ENCODE results near the gene HNF1B.

HNF1B gene

DNA sequence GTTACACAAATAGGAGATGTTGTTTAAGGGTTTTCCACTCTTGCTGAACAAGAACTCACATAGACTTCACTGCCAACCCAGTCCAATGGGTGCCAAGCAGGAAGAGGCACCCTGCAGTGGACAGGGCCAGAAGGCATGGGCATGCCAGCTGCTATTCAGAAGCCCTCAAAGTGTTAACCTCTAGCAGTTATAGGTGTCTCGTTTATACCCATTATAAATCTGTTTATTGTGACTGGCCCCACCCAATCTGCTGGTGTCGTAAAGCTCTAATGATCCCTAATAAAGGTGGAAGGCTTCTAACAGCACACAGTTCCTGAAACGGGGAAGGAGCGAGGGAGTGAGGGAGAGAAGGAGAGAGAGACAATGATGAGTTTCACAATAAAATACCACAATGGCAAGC lies 23.9 kb downstream of the HNF1B start:
- no peaks in the 10 kb centered on the region for H3K36me3 ChIP-seq (ENCODE audit: control insufficient read depth, insufficient read depth, low read length)
- H3K4me3 ChIP-seq (replicated peaks; ENCODE audit: low read depth, low read length), result no peak overlapping the region
- H3K27me3 ChIP-seq (replicated peaks; ENCODE audit: control insufficient read depth, insufficient read depth, low read length), result no peaks in the 10 kb centered on the region; the same call in none of the 2 replicates
- TF ChIP-seq, protein P1, sequence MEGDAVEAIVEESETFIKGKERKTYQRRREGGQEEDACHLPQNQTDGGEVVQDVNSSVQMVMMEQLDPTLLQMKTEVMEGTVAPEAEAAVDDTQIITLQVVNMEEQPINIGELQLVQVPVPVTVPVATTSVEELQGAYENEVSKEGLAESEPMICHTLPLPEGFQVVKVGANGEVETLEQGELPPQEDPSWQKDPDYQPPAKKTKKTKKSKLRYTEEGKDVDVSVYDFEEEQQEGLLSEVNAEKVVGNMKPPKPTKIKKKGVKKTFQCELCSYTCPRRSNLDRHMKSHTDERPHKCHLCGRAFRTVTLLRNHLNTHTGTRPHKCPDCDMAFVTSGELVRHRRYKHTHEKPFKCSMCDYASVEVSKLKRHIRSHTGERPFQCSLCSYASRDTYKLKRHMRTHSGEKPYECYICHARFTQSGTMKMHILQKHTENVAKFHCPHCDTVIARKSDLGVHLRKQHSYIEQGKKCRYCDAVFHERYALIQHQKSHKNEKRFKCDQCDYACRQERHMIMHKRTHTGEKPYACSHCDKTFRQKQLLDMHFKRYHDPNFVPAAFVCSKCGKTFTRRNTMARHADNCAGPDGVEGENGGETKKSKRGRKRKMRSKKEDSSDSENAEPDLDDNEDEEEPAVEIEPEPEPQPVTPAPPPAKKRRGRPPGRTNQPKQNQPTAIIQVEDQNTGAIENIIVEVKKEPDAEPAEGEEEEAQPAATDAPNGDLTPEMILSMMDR (IDR thresholded peaks at IDR 0.05; ENCODE audit: insufficient read depth, low read length, poor library complexity, severe bottlenecking), result no peak
- no peak for DNase-seq (ENCODE audit: extremely low read depth, insufficient read length)

DNA sequence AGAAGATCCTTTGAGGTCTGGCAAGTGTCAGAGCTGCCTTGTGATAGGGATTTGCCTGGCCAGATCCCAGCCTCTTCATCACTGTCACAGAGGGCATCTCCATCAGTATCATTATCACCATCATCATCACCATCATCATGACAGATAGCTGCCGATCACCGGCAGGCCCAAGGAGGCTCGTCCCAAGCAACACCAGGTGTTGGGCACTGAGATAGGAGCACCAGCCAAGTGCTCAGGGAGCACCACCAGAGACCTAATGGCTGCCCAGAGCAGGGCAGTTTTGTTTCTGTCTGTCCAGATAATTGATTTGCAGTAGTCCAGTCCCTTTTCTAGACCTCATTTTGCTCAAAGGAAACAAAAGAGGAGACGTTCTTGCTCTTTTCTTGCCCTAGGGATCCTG lies 25.0 kb downstream of the HNF1B start:
- Histone ChIP-seq H3K36me3 (ENCODE audit: control insufficient read depth, insufficient read depth, low read length) (no peaks in the 10 kb centered on the region), H3K4me3 (replicated peaks; ENCODE audit: low read depth, low read length) (no peak overlapping the region), H3K27me3 (replicated peaks; ENCODE audit: control insufficient read depth, insufficient read depth, low read length) (no peaks in the 10 kb centered on the region)
- DNase-seq (ENCODE audit: extremely low read depth, insufficient read length), result no peak
- TF ChIP-seq, protein P1 (IDR thresholded peaks at IDR 0.05; ENCODE audit: insufficient read depth, low read length, poor library complexity, severe bottlenecking), result no peak

DNA sequence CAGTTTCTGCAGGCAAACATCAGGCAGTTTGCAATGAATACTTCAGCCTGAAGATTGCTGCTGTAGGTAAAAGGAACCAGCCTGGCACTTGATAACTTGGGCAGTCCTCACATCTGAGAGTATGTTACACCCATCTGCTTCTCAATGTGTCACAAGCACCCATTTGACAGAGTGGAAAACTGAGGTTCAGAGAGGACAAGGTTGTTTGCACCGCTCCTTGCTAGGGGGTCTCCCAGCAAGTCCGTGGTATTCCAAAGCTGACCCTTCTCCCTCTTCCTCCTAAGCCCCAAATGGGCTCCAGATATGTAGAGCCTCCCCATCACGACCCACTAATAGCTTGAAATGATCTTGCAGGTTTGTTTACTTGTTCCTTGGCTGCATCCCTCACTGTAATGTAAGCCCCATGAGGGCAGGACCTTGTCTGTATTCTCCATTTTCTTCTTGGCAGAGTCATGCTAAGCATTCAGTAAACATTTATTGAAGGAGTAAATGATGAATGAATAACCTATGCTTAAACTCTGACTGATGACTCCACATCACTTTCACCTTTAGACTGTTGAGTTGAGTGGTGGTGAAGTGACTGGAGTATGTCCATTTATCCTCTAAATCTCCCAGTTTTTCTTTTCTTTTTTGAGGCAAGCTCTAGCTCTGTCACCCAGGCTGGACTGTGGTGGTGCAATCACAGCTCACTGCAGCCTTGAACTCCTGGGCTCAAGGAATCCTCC lies 26.4 kb downstream of the HNF1B start:
- no peaks in the 10 kb centered on the region for H3K36me3 ChIP-seq (ENCODE audit: control insufficient read depth, insufficient read depth, low read length)
- TF ChIP-seq, protein P1 (IDR thresholded peaks at IDR 0.05; ENCODE audit: insufficient read depth, low read length, poor library complexity, severe bottlenecking), result no peak
- H3K4me3 ChIP-seq (replicated peaks; ENCODE audit: low read depth, low read length), result no peak overlapping the region
- no peaks in the 10 kb centered on the region for H3K27me3 ChIP-seq (replicated peaks; ENCODE audit: control insufficient read depth, insufficient read depth, low read length)
- DNase-seq (ENCODE audit: extremely low read depth, insufficient read length), result no peak

DNA sequence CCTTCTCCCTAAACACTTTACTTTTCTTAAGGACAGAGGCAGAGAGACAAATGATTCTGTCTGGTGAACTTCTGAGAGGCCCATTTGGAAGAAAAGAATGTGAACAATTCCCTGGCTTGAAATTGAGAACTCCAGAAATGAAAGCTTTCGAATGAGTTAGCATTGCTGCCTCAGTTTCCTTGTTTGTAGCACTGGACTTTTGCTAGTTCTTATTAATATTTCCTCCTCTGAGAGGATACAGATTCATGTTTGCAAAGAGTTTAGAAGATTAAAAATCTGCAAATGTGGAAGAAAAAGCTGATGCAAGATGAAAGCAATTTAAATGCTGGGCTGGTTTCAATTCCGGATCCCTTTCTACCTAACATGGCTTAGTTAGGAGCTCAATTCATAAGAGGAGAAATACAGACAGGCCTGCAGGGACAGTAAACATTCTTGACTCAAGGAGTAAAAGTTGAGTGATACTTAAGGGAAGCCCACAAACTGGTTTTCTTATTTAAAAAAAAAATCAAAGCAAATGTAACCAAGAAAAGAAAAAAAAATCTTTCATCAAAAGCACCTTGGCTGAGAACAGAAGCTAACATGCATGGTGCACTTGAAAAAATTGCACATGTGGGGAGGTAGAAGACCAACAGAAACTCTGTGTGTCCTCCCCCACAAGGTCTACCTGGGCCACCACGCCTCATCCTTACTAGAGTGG lies 27.1 kb downstream of the HNF1B start:
- no peaks in the 10 kb centered on the region for H3K36me3 ChIP-seq (ENCODE audit: control insufficient read depth, insufficient read depth, low read length)
- no peak for DNase-seq (ENCODE audit: extremely low read depth, insufficient read length)
- no peak overlapping the region for H3K4me3 ChIP-seq (replicated peaks; ENCODE audit: low read depth, low read length)
- TF ChIP-seq, protein P1 (IDR thresholded peaks at IDR 0.05; ENCODE audit: insufficient read depth, low read length, poor library complexity, severe bottlenecking), result no peak
- no peaks in the 10 kb centered on the region for H3K27me3 ChIP-seq (replicated peaks; ENCODE audit: control insufficient read depth, insufficient read depth, low read length)

DNA sequence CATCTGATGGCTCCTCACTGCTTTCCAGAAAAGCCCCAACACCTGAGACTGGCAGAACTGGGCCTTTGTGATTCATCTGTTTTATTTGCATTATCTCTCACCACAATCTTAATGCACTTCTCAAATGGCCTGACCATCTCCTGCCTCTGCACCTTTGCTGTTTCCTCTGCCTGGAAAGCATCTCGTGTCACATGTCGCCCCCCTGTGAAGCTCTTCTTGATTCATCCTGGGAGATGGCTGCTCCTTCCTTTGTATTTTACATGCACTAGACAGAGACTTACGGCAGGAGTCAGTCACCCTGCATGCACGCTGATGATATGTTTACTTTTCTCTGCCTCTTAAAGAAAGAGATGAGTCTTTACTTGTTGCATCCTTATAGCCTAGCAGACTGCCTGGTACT lies 30.0 kb downstream of the HNF1B start:
- TF ChIP-seq, protein P1 (IDR thresholded peaks at IDR 0.05; ENCODE audit: insufficient read depth, low read length, poor library complexity, severe bottlenecking), result no peak
- H3K4me3 ChIP-seq (replicated peaks; ENCODE audit: low read depth, low read length), result no peak overlapping the region
- no peaks in the 10 kb centered on the region for H3K36me3 ChIP-seq (ENCODE audit: control insufficient read depth, insufficient read depth, low read length)
- DNase-seq (ENCODE audit: extremely low read depth, insufficient read length), result no peak
- no peaks in the 10 kb centered on the region for H3K27me3 ChIP-seq (replicated peaks; ENCODE audit: control insufficient read depth, insufficient read depth, low read length)
